ENCODE results near the gene POLE2. TPM values are rescaled to one million over a fixed set of nuclear protein-coding genes. Genes with fewer than 3 reads are reported as not detected.
"Not testable (repeated sequence)": the region's sequence is repeated elsewhere in the genome, so short reads cannot be mapped to it uniquely, and the experiment has no call there.

The POLE2 gene
- total and polyA plus RNA-seq, 2 of the 13 experiments (the other 11 are each of a cell fraction or from before 2014, with no cell fraction given): 16.6 to 37.0 TPM

DNA sequence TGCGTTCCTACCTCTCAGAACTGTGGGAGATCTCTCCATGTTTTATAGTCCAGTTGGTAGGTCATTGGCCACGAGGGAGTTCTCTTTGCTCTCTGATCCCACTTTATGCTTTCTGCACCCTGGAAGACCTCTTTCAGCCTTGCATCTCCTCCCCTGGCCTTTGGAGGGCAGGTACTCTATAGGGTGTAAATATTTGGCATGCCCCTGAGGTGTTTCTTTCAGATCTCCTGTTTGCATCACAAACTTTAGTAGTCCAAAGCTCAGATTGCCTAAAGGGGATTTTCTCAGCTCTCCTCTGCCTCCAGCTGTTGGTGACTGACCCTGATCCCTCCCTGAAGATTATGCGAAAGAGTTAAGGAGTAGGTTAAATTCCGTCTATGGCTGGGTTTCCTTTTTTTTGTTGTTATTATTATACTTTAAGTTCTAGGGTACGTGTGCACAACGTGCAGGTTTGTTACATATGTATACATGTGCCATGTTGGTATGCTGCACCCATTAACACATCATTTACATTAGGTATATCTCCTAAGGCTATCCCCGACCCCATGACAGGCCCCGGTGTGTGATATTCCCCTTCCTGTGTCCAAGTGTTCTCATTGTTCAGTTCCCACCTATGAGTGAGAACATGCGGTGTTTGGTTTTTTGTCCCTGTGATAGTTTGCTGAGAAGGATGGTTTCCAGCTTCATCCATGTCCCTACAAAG is 33.9 kb upstream of the POLE2 start (continued):
- TF ChIP-seq PAXIP1 (CRISPR knock-in tag; conservative IDR thresholded peaks at IDR 0.05) (peak; percentile 94), PHF5A (CRISPR knock-in tag; IDR thresholded peaks at IDR 0.05; ENCODE audit: low read depth, unreplicated experiment) (peak; percentile 69), NFIC (IDR thresholded peaks at IDR 0.05; ENCODE audit: low read length) (peak; percentile 86), CCDC6 (CRISPR knock-in tag; IDR thresholded peaks at IDR 0.05) (0 out of 2 replicates have a peak, but pooled peaks have one; percentile 25), ELF3 (CRISPR knock-in tag; IDR thresholded peaks at IDR 0.05) (peak; percentile 34; the same call in 1 of the 2 replicates), NONO (CRISPR knock-in tag; conservative IDR thresholded peaks at IDR 0.05) (peak; percentile 70; the same call in 1 of the 2 replicates), ZNF441 (CRISPR knock-in tag; IDR thresholded peaks at IDR 0.05; ENCODE audit: borderline replicate concordance) (0 out of 2 replicates have a peak, but pooled peaks have one; percentile 28), FOXA3 (CRISPR knock-in tag; IDR thresholded peaks at IDR 0.05) (peak; percentile 87), ZNF564 (CRISPR knock-in tag; IDR thresholded peaks at IDR 0.05) (0 out of 2 replicates have a peak, but pooled peaks have one; percentile 41), SOX13 (CRISPR knock-in tag; conservative IDR thresholded peaks at IDR 0.05 in 1 of 2, IDR thresholded peaks at IDR 0.05 in 1 of 2) (peak in 1 of 2 experiments; percentile 76; a peak in 2 of 4 replicates), DRAP1 (CRISPR knock-in tag; IDR thresholded peaks at IDR 0.05) (peak; percentile 27), POGZ (CRISPR knock-in tag; IDR thresholded peaks at IDR 0.05) (peak; percentile 79), SOX6 (CRISPR knock-in tag; IDR thresholded peaks at IDR 0.05) (peak; percentile 89), ZBTB20 (CRISPR knock-in tag; IDR thresholded peaks at IDR 0.05; ENCODE audit: borderline replicate concordance, low read depth) (peak; percentile 97), RARA (CRISPR knock-in tag; IDR thresholded peaks at IDR 0.05) (peak; percentile 81)
- TF ChIP-seq, protein P1, sequence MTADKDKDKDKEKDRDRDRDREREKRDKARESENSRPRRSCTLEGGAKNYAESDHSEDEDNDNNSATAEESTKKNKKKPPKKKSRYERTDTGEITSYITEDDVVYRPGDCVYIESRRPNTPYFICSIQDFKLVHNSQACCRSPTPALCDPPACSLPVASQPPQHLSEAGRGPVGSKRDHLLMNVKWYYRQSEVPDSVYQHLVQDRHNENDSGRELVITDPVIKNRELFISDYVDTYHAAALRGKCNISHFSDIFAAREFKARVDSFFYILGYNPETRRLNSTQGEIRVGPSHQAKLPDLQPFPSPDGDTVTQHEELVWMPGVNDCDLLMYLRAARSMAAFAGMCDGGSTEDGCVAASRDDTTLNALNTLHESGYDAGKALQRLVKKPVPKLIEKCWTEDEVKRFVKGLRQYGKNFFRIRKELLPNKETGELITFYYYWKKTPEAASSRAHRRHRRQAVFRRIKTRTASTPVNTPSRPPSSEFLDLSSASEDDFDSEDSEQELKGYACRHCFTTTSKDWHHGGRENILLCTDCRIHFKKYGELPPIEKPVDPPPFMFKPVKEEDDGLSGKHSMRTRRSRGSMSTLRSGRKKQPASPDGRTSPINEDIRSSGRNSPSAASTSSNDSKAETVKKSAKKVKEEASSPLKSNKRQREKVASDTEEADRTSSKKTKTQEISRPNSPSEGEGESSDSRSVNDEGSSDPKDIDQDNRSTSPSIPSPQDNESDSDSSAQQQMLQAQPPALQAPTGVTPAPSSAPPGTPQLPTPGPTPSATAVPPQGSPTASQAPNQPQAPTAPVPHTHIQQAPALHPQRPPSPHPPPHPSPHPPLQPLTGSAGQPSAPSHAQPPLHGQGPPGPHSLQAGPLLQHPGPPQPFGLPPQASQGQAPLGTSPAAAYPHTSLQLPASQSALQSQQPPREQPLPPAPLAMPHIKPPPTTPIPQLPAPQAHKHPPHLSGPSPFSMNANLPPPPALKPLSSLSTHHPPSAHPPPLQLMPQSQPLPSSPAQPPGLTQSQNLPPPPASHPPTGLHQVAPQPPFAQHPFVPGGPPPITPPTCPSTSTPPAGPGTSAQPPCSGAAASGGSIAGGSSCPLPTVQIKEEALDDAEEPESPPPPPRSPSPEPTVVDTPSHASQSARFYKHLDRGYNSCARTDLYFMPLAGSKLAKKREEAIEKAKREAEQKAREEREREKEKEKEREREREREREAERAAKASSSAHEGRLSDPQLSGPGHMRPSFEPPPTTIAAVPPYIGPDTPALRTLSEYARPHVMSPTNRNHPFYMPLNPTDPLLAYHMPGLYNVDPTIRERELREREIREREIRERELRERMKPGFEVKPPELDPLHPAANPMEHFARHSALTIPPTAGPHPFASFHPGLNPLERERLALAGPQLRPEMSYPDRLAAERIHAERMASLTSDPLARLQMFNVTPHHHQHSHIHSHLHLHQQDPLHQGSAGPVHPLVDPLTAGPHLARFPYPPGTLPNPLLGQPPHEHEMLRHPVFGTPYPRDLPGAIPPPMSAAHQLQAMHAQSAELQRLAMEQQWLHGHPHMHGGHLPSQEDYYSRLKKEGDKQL (CRISPR knock-in tag; IDR thresholded peaks at IDR 0.05; ENCODE audit: low read depth): peak; percentile 87
- TF ChIP-seq NONO, SOX13, SOX6 (IDR thresholded peaks at IDR 0.05): not testable (repeated sequence)
- TF ChIP-seq, protein P2, sequence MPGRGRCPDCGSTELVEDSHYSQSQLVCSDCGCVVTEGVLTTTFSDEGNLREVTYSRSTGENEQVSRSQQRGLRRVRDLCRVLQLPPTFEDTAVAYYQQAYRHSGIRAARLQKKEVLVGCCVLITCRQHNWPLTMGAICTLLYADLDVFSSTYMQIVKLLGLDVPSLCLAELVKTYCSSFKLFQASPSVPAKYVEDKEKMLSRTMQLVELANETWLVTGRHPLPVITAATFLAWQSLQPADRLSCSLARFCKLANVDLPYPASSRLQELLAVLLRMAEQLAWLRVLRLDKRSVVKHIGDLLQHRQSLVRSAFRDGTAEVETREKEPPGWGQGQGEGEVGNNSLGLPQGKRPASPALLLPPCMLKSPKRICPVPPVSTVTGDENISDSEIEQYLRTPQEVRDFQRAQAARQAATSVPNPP (CRISPR knock-in tag; IDR thresholded peaks at IDR 0.05): peak; percentile 43; the same call in 1 of the 2 replicates
